Right renal cortex interstitium (tissue), 3 donors: ENCODE data around the gene CLCNKB. TPM values are rescaled to one million over a fixed set of nuclear protein-coding genes. Genes with fewer than 3 reads are reported as not detected.
A peak's percentile ranks its signal among the peaks of the same experiment; 100 is the strongest.
"Not testable (repeated sequence)": the region's sequence is repeated elsewhere in the genome, so short reads cannot be mapped to it uniquely, and the experiment has no call there.

ENCODE experiments used
- DNase-seq, 3 donors: peaks; one replicate each; pipeline ENCODE4 v3.0.0-alpha.2; 2013; ENCODE audit warnings: low read depth in 3 of 3, low spot score in 2 of 3
- polyA plus RNA-seq, 3 donors: library from polyadenylated mRNA; unstranded; fragments of 120-200 nt; gene quantifications; one replicate each; pipeline ENCODE4 v1.2.1, GENCODE V29; 2013; ENCODE audit not compliant: insufficient read length in 3 of 3

The CLCNKB gene
- 10 to 100 TPM; 41.4 to 69.9 (median 68.8) TPM for polyA plus RNA-seq

DNA sequence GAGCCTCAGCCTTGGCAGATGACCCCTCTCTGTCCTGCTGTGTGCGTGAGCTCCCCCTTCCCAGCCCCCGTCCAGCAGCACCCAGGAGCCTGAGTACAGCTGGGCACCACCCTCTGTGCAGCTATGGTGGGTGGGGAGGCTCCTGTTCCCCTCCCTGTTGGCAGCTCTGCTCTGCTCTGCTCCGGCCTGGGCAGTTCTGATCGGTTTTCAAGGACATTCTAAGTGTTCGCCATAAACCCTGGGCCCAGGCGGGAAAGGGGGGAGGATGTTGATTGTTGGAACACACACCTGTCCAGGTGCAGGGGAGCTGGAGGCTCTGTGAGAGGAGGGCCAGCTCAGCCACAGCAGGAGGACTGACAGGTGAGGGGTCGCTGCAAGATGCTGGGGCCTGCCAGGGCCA is at the start of gene CLCNKB:
Gene CLCNKB, plus strand, starts transcription at position 262 of the 400 bp plus-strand sequence. CDS start 711 bp downstream, outside the sequence.
- no peak for DNase-seq

DNA sequence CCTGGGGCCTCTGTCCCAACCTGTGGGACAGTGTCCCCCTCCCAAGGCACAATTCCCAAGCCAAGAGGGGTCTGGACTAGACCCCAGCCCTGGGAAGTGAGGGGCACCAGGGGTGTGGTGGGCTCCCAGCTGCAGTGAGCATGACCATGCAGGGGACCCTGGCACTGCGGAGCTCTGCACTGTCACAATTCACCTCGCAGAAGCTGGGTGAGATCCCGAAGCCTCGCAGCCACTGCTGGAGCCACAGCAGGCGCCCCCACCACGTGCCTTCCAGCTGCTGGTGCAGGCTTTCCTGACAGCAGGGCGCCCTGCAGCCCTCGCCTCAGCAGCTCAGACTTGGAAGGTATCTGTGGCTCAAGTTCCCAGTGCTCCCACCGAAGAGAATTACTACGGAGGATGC is 49.5 kb upstream of the CLCNKB start:
- DNase-seq, result no peak

DNA sequence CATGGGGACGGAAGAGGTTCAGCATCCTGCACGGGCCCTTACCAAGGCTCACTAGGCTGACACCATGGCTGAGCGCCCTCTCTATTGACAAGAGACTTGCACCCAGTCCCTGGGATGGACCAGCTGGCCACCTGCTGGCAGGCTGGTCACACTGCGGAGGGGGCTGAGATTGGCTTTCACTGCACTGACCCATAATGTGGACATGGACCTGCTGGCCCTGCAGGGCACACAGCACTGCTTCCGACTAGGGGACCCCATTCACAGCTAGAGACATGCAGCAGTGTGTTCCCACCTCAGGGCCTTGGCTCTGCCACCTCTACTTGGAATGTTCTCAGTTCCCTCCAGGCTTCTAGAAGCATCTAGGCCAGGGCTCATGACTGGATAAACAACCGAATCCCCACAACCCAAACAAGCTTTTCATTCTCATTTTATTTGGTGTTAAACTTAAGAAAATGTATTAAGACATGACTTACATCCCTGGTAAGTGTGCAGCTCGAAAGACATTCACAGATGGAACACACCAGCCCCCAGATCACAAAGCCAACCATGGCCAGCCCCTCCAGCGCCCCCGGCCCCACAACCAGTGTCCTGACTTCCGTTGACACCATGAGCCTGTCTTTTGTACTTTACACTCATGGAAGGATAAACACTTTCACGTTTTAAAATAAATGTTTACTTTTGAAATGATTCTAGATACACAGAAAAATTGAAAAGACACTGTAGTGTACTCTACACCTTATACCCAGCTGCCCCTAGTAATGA is 48.8 kb upstream of the CLCNKB start:
- no peak for DNase-seq

DNA sequence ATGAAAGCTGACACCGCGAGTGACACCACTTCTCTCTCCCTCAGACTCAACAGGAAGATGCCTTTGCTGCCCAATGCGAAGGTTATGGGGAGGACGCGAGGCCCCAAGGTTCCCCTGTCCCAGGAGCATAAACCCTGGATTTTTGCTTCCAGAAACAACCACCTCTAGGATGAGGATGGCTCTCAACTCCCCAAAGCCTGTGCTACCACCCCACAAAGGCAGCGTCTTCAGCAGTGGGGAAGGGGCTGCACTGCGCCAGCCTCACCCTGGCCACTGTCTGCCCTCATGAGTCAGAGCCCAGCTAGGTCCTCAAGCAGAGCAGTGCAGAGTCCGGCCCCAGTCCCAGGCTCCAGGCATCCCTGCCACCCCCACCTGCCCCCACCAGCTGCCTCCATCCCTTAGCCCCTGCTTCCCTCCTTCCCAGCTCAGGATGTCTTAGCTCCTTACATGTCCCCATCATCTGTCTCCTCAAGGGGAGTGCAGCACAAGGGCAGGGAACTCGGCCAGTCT is 46.5 kb upstream of the CLCNKB start:
- no peak for DNase-seq

DNA sequence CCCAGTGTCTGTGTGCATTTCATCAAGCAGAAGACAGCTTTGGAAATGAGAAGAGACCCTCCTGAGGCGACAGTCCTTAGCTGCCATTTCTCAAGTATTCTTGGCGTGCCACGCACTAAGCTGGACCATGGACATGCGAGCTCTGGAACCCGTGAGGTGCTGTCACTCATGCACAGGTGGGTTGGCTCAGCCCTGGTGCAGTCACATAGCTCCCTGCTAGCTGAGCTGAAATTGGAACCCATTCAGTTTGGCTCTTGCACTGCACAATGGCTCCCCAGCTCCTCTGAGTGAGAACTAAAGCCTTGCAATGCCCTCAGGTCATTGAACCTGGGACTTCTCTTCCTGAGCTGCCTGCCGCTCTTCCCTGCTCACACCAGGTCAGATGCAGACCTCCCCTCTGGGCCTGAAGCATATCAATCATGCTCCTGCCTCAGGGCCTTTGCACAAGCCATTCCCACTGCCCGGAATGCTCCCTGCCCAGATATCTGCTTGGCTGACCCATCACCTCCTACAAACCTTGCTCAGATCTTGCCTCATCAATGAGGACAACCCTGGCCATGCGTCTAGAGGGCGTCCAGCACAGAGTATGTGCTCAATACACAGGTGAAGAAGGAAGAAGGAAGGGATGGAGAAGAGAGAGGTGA is 45.8 kb upstream of the CLCNKB start:
- no peak for DNase-seq

DNA sequence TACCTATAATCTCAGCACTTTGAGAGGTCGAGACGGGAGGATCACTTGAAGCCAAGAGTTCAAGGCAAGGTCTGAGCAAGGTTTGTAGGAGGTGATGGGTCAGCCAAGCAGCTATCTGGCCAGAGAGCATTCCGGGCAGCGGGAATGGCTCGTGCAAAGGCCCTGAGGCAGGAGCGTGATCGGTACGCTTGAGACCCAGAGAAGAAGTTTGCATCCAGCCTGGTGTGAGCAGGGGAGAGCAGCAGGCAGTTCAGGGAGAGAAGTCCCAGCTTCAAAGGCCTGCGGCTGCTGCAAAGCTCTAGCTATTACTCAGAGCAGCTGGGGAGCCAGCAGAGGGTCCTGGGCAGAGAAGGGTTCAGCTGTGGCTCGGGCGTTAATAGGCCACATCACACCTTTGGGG is 44.7 kb upstream of the CLCNKB start:
- no peak for DNase-seq

DNA sequence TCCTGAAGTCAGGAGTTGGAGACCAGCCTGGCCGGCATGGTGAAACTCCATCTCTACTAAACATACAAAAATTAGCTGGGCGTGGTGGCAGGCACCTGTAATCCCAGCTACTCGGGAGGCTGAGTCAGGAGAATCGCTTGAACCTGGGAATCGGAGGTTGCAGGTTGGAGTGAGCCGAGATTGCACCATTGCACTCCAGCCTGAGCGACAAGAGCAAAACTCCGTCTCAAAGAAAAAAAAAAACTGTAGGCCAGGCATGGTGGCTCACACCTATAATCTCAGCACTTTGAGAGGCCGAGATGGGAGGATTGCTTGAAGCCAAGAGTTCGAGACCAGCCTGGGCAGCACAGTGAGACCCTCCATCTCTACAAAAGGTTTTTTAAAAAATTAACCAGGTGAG is 42.3 kb upstream of the CLCNKB start:
- not testable (repeated sequence) for DNase-seq

DNA sequence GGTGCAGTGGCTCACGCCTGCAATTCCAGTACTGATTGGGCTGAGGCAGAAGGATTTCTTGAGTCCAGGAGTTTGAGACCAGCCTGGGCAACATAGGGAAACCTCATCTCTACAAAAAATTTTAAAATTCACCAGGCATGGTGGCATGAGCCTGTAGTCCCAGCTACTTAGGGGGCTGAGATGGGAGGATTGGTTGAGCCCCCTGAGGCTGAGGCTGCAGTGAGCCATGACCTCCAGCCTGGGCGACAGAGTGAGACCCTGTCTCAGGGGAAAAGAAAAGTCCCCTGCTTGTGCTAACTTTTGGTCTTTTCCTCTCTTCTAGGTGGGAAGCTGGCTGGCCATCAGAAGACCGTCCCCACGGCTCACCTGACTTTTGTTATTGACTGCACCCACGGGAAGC is 38.0 kb upstream of the CLCNKB start:
- no peak for DNase-seq

DNA sequence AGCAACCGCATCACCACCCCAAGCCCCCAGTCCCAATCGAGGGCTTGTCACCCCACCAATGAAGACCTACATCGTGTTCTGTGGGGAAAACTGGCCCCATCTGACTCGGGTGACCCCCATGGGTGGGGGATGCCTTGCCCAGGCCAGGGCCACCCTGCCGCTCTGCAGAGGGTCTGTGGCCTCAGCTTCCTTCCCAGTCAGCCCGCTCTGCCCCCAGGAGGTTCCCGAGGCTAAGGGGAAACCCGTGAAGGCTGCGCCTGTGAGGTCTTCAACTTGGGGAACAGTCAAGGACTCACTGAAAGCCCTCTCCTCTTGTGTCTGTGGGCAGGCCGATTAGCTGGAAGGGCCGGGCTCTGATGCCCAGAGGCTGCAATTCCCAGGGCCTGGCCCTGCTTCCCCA is 37.6 kb upstream of the CLCNKB start:
- no peak for DNase-seq

DNA sequence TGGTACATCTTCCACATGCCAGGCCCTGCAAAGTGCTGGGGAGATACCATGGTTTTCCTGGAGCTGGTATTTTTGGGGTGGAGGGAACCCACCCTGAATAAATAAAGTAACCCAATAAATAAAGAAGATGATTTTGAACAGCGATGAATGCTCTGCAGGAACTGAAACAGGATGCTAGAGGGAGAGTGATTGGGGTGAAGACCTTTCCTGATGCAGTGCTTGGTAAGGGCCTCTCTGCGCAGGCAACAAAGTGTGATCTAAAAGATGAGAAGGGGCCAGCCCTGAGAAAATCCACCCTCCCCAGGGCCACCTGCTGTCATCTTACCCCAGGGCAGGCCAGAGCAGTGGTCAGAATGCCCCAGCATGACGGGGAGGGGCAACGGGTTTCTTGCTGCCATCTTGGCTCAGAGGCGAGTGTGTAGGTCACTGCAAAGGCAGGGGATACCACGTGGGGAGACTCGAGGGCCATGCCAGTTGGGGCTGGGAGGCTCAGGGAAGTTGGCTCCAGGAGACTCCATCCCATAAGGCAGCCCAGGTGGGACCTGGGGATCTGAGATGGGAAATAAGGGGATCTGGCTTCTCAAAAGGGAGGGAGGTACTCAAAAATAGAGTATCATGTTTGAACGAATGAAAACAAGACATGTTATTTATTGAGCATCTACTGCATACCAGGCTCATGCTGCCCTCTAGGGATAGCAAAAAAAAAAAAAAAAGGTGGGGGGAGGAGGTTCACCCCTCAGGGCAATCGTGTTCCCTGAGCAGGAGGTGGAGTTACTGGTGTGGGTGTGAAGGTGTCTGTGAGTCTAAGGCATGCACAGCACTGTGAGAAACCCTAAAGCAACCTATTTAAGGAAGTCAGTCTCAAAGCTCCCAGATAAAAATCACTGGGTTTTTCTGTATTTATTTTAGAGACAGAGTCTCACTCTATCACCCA is 36.8 kb upstream of the CLCNKB start:
- no peak for DNase-seq

DNA sequence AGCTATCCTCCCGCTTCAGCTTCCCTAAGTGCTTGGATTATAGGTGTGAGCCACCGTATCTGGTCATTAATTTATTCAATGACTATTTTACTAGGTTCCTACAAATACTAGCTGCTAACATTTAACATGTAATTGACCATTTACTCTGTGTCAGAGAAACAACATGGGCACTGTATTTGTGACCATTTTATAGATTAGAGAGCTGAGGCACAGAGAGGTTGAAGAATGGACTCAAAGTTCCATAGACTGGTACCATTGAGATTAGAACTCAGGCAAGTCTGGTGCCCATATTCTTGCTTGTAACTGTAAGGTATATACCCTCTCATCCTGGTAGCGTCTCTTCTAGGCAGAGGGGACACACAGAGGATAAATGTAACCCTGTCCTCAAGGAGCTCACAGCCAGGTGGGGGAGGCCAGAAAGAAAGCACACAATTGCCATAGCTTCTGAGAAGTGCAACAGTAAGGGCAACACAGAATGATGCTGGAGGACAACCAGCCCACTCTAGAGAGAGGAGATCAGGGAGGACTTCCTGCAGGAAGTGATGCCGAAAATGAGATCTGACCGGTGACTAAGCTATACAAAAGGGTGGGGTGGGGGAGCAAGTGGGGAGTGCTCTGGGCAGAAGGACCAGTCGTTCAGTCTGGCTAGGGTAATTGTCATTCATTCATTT is 35.8 kb upstream of the CLCNKB start:
- no peak for DNase-seq

DNA sequence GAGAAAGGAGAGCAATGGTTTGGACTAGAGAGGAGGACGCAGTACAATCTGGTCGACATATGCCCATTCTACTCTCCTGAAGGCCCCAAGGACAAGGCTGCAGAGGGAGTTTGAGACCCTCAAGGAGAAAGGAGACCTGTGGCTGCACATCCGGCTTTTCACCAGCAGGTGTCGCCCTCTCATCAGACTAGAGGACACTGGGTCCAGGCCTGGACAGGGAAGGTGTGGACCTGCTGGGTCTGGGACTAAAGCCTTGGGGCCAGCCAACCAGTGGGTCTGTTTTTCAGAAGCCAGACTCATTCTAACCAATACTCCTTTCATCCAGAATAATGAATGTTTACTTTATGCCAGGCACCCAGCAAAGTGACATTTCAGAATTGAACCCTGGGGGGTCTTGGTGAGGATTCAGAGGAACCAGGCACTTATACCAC is 34.5 kb upstream of the CLCNKB start:
- peak in 2 of 3 donors; percentile 63 to 64 for DNase-seq

DNA sequence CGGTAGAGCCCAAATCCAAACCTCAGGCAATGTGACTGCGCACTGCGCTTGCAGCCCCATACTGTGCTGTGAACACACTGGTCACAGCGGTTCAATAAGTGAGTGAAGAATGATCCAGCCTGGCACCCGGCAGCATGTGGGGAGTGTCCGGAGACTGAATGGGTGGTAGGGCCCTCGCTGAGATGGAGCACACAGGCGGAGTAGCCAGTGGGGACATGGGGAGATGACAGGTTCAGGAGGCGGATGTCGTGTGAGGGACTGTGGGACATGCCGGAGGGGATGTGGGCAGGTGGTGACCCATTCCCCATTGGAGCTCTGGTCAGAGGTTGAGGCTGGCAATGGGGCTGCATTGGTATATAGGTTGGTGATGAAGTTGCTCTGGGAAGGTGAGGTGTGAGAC is 33.9 kb upstream of the CLCNKB start:
- DNase-seq, result no peak

DNA sequence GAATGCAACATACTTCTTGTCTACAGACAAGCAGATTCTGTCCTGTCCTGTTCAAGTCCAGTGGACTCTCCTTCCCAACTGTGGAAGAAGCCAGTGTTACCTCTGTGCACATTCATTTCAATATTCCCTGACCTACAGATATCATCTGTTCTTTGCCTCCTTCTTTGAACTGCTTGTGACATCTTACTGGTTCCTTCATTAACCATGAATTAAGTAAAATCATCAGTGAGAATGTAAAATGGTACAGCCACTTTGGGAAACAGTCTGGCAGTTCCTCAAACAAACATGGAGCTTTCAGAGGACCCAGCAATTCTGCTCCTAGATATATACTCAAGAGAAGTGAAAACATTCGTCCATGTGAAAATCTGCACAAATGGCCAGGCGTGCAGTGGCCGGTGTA is 32.7 kb upstream of the CLCNKB start:
- no peak for DNase-seq

DNA sequence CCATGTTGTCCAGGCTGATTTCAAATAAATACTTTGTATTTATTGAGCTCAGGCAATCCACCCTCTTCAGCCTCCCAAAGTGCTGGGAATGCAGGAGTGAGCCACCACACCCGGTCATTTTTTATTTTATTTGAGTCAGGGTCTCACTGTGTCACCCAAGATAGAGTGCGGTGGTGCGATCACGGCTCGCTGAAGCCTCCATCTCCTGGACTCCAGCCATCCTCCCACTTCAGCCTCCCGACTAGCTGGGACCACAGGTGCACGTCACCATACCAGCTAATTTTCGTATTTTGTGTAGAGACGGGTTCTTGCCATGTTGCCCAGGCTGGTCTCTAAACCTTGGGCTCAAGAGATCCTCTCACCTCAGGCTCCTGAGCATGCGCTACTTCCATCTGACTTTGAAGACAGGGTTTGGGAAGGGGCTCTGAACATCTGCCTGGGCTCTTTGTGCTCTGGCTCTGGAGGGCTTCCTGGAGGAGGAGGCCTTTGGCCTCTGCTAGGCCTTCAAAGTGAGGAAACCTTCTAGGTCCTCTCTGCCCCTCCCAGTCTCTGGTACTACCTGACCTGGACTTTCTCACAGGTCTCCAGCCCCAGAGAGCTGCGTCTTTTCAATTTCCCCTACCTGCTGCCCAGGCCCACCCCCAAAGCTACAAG is 31.5 kb upstream of the CLCNKB start:
- no peak for DNase-seq

DNA sequence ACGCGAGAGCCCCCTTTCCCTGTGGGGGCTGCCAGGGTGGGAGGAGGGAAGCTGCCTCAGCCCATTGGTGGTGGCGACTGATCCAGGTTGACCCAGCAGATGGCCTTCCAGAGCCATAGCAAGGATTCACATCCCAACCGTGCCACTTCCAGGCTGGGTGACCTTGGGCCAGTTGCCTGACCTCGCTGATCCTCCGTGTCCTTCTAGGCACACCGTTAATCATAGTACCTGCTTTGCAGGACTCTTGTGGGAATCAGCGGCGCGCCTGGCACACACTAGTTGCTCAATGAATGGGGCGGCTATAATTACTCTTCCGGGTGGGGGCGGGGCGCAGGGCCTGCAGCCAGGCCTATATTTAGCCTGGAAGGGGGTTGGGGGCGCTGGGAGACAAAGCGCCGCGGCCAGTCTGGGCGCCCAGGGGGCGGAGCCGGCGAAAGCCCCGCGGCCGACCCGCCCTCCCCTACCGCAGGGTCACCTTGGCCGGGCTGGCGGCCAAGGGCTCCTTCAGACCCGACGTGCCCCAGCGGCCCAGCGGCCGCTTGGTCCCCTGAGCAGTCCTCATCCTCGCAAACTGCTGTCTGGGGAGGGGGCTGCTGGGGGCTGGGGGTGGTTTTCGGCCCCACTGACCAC is 30.9 kb upstream of the CLCNKB start:
- DNase-seq, result peak in 1 of 3 donors; percentile 52

DNA sequence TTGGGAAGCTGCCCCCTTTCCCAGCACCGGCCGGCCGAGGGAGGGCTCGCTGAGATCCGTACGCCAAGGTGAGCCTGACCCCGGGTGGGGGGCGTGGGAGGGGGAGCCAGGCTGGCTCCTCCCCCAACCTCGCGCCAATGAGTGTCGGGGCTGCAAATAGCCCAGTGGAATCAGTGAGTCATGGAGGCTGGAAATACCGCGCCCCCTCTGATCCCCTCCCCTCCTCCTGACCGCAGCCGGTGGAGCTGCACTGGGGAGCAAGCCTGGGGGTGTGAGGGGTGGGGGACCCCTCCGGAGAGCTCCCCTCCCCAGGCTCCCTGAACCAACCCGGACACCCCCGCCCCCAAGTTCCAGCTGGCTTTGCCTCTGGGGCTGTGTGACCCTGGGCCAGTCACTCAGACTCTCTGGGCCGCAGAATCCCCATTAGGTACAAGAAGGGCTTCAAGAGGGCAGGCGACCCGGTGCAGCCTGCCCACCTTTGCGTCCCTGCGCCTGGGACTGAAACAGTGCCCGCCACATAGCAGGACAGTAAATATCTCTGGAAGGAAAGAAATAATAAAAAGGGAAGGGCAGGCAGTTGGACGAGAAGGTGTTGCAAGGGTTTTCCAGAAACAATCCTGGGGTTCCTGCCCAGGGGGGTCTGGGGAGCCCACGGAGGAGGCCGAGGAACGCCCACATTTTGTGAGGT is 30.2 kb upstream of the CLCNKB start:
- DNase-seq, result peak in 1 of 3 donors; percentile 36

DNA sequence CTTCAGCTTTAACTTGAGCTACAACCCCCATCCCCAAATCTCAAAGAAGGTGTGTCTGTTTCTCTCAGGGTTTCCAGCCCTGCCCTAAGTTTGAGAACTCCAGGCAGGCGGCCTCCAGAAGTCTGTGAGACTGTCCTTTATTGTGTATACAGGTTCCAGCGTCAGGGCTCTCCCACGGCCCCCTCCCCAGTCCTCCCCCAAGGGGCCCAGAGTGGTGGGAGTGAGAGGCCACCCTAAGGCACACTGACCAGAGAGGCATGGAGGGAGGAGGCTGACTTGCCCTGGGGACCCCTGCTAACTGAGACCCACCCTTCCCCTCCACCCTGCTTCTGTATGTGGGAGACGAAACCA is 29.7 kb upstream of the CLCNKB start:
- DNase-seq, result no peak
